Neural cell (in vitro differentiated cells): ENCODE measurements around the gene SND1. TPM values are rescaled to one million over a fixed set of nuclear protein-coding genes. Genes with fewer than 3 reads are reported as not detected.

Source experiments
- H2AFZ ChIP-seq: fragments of 200-600, 300-800 bp; sonication (generic), shearing (Covaris generic); 2 replicates; pipeline ENCODE4 v1.6.0; 2014; ENCODE audit warnings: low read depth, mild to moderate bottlenecking, antibody characterized with exemption, low read length, moderate library complexity
- H3F3A ChIP-seq: fragments of 200-600 bp; shearing (Covaris generic); 2 replicates; pipeline ENCODE4 v1.6.1; 2016; ENCODE audit warnings: mild to moderate bottlenecking, moderate library complexity, mixed read lengths, antibody characterized with exemption, low read length; ENCODE audit not compliant: insufficient read depth, poor library complexity, severe bottlenecking
- H3K27ac ChIP-seq: fragments of 200-600, 300-800 bp; sonication (generic), shearing (Covaris generic); 2 replicates; pipeline ENCODE4 v1.5.1; 2014; ENCODE audit warnings: mild to moderate bottlenecking, low read length, moderate library complexity
- H3K27me3 ChIP-seq: fragments of 300-800, 200-600 bp; sonication (generic), shearing (Covaris generic); 2 replicates; pipeline ENCODE4 v1.6.0; 2014; ENCODE audit warnings: mild to moderate bottlenecking, low read depth, low read length, moderate library complexity; ENCODE audit not compliant: insufficient read depth
- H3K36me3 ChIP-seq: fragments of 300-800, 200-600 bp; sonication (generic), shearing (Covaris generic); 2 replicates; pipeline ENCODE4 v1.5.1; 2014; ENCODE audit warnings: mild to moderate bottlenecking, antibody characterized with exemption, low read length, moderate library complexity; ENCODE audit not compliant: insufficient read depth
- H3K4me2 ChIP-seq: fragments of 300-800, 200-600 bp; sonication (generic), shearing (Covaris generic); 2 replicates; pipeline ENCODE4 v1.6.0; 2014; ENCODE audit warnings: mild to moderate bottlenecking, low read length
- H3K4me3 ChIP-seq: fragments of 300-800, 200-600 bp; sonication (generic), shearing (Covaris generic); 2 replicates; pipeline ENCODE4 v1.5.1; 2014; ENCODE audit warnings: mild to moderate bottlenecking, low read length, moderate library complexity
- H3K79me2 ChIP-seq: fragments of 200-600 bp; shearing (Covaris generic); replicated peaks from 2 replicates; pipeline ENCODE4 v1.6.0; 2014; ENCODE audit warnings: mild to moderate bottlenecking, low read length, moderate library complexity; ENCODE audit not compliant: insufficient read depth
- H3K9ac ChIP-seq: fragments of 300-800, 200-600 bp; sonication (generic), shearing (Covaris generic); 2 replicates; pipeline ENCODE4 v1.6.1; 2016; ENCODE audit warnings: mild to moderate bottlenecking, low read length, mixed read lengths
- H3K9me2 ChIP-seq: fragments of 200-600 bp; shearing (Covaris generic); 2 replicates; pipeline ENCODE4 v1.6.1; 2016; ENCODE audit warnings: mild to moderate bottlenecking, low read length, mixed read lengths; ENCODE audit not compliant: insufficient read depth
- H3K9me3 ChIP-seq: fragments of 200-600, 300-800 bp; sonication (generic), shearing (Covaris generic); 2 replicates; pipeline ENCODE4 v1.6.1; 2016; ENCODE audit warnings: mild to moderate bottlenecking, mixed run types, low read length, moderate library complexity, mixed read lengths
- H4K20me1 ChIP-seq: fragments of 200-600 bp; shearing (Covaris generic); 2 replicates; pipeline ENCODE4 v1.6.1; 2016; ENCODE audit warnings: mild to moderate bottlenecking, mixed run types; ENCODE audit not compliant: insufficient read depth
- EP300 ChIP-seq: fragments of 450-650 bp; conservative IDR thresholded peaks from 2 replicates; pipeline ENCODE4 v1.6.1; 2014; ENCODE audit warnings: antibody characterized with exemption, mild to moderate bottlenecking, moderate library complexity; ENCODE audit not compliant: poor library complexity, severe bottlenecking
- EZH2 ChIP-seq: fragments of 200-600, 300-800 bp; shearing (Covaris generic), sonication (generic); IDR thresholded peaks from 2 replicates; pipeline ENCODE4 v1.6.1; 2014; ENCODE audit warnings: antibody characterized with exemption, low read length, borderline replicate concordance, mild to moderate bottlenecking; ENCODE audit not compliant: insufficient read depth, poor library complexity, severe bottlenecking
- MXI1 ChIP-seq: fragments of 450-650 bp; conservative IDR thresholded peaks from 2 replicates; pipeline ENCODE4 v1.6.1; 2014; ENCODE audit warnings: antibody characterized with exemption, mild to moderate bottlenecking; ENCODE audit not compliant: poor library complexity, severe bottlenecking
- POLR2AphosphoS5 ChIP-seq: IDR thresholded peaks from 2 replicates; pipeline ENCODE4 v1.6.1; 2012
- RAD21 ChIP-seq: fragments of 450-650 bp; conservative IDR thresholded peaks from 2 replicates; pipeline ENCODE4 v1.6.1; 2014; ENCODE audit warnings: antibody characterized with exemption, mild to moderate bottlenecking, moderate library complexity
- SMC3 ChIP-seq: fragments of 450-650 bp; conservative IDR thresholded peaks from 2 replicates; pipeline ENCODE4 v1.6.1; 2014; ENCODE audit warnings: antibody characterized with exemption, mild to moderate bottlenecking, moderate library complexity; ENCODE audit not compliant: poor library complexity
- TAF1 ChIP-seq: IDR thresholded peaks from 2 replicates; pipeline ENCODE4 v1.6.1; 2012; ENCODE audit warnings: low read depth
- polyA plus RNA-seq: library from polyadenylated mRNA; depleted of rRNA; stranded (reverse); fragments of >200 nt; gene quantifications from 2 replicates; pipeline ENCODE4 v1.2.3, GENCODE V29; 2014
- TF ChIP-seq, protein P1 (sequence below): IDR thresholded peaks from 2 replicates; pipeline ENCODE4 v1.6.1; 2012; ENCODE audit warnings: borderline replicate concordance
- TF ChIP-seq, protein P2 (sequence below): fragments of 450-650 bp; IDR thresholded peaks from 2 replicates; pipeline ENCODE4 v1.5.1; 2014; ENCODE audit warnings: antibody characterized with exemption, mild to moderate bottlenecking, moderate library complexity; ENCODE audit not compliant: poor library complexity, severe bottlenecking

Gene SND1
- polyA plus RNA-seq, 1 donor from 2014 or later = 37.4 TPM

DNA sequence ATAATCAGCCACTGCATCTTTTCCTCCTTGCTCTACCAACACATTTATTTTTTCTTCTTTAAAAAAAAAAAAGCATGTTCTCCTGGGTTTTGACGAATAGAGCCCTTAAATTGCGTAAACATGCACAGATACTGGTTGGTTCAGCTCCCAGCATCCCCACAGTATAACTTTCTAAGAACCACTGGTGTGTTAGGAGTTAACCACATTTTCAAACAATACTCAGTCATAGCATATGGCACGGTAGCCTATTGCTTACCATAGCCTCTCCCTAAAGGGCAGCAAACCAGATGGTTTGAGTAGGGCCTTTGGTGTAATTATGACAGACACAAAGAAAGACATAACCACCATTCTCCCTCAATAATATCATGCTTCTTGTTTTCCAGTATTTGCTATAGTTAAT, 234.3 kb downstream of the SND1 start:
- TF ChIP-seq, protein P1, sequence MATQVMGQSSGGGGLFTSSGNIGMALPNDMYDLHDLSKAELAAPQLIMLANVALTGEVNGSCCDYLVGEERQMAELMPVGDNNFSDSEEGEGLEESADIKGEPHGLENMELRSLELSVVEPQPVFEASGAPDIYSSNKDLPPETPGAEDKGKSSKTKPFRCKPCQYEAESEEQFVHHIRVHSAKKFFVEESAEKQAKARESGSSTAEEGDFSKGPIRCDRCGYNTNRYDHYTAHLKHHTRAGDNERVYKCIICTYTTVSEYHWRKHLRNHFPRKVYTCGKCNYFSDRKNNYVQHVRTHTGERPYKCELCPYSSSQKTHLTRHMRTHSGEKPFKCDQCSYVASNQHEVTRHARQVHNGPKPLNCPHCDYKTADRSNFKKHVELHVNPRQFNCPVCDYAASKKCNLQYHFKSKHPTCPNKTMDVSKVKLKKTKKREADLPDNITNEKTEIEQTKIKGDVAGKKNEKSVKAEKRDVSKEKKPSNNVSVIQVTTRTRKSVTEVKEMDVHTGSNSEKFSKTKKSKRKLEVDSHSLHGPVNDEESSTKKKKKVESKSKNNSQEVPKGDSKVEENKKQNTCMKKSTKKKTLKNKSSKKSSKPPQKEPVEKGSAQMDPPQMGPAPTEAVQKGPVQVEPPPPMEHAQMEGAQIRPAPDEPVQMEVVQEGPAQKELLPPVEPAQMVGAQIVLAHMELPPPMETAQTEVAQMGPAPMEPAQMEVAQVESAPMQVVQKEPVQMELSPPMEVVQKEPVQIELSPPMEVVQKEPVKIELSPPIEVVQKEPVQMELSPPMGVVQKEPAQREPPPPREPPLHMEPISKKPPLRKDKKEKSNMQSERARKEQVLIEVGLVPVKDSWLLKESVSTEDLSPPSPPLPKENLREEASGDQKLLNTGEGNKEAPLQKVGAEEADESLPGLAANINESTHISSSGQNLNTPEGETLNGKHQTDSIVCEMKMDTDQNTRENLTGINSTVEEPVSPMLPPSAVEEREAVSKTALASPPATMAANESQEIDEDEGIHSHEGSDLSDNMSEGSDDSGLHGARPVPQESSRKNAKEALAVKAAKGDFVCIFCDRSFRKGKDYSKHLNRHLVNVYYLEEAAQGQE = no peak
- TF ChIP-seq EP300 (no peak), RAD21 (no peak), TAF1 (no peak), EZH2 (no peak), SMC3 (no peak), POLR2AphosphoS5 (no peak)
- Histone ChIP-seq H3K9me2 (no peaks in the 10 kb centered on the region), H3K4me3 (no peak overlapping the region), H4K20me1 (no peaks in the 10 kb centered on the region), H3K9me3 (no peaks in the 10 kb centered on the region), H3K79me2 (no peaks in the 10 kb centered on the region), H3K4me2 (no peak overlapping the region), H3K27ac (no peak overlapping the region), H3F3A (no peaks in the 10 kb centered on the region), H3K27me3 (no peaks in the 10 kb centered on the region), H2AFZ (no peak overlapping the region), H3K9ac (no peak overlapping the region), H3K36me3 (peaks cover 3% of the 10 kb centered on the region)

DNA sequence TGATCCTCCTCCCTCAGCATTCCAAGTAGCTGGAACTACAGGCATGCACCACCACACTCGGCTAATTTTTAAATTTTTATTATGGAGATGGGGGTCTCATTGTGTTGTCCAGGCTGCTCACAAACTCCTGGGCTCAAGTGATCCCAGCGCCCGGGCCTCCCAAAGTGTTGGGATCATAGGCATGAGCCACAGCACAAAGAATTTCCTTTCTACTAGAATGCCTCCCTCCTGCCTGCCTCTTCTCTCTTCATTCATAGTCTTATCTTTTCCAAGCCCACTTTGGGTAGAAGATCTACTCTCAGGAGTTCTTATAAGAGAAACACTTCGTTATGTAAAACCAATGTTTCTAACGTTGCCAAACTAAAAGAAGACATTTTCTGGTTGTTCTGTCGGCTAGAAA, 235.1 kb downstream of the SND1 start:
- Histone ChIP-seq H4K20me1 (no peaks in the 10 kb centered on the region), H3K27ac (no peak overlapping the region)

More for the DNA sequence above, 235.1 kb downstream of the SND1 start:
- Histone ChIP-seq H3F3A (no peaks in the 10 kb centered on the region), H3K9ac (no peak overlapping the region), H2AFZ (no peak overlapping the region), H3K4me2 (no peak overlapping the region), H3K79me2 (no peaks in the 10 kb centered on the region), H3K9me2 (no peaks in the 10 kb centered on the region), H3K36me3 (peaks cover 3% of the 10 kb centered on the region), H3K27me3 (no peaks in the 10 kb centered on the region), H3K4me3 (no peak overlapping the region), H3K9me3 (no peaks in the 10 kb centered on the region)
- TF ChIP-seq SMC3 (no peak), EZH2 (no peak), TAF1 (no peak), POLR2AphosphoS5 (no peak), EP300 (no peak), RAD21 (no peak), MXI1 (no peak)
- TF ChIP-seq, protein P2, sequence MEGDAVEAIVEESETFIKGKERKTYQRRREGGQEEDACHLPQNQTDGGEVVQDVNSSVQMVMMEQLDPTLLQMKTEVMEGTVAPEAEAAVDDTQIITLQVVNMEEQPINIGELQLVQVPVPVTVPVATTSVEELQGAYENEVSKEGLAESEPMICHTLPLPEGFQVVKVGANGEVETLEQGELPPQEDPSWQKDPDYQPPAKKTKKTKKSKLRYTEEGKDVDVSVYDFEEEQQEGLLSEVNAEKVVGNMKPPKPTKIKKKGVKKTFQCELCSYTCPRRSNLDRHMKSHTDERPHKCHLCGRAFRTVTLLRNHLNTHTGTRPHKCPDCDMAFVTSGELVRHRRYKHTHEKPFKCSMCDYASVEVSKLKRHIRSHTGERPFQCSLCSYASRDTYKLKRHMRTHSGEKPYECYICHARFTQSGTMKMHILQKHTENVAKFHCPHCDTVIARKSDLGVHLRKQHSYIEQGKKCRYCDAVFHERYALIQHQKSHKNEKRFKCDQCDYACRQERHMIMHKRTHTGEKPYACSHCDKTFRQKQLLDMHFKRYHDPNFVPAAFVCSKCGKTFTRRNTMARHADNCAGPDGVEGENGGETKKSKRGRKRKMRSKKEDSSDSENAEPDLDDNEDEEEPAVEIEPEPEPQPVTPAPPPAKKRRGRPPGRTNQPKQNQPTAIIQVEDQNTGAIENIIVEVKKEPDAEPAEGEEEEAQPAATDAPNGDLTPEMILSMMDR = no peak
- TF ChIP-seq, protein P1 = no peak
